H9 (cell line): ENCODE results near the gene ATP11C. TPM values are rescaled to one million over a fixed set of nuclear protein-coding genes. Genes with fewer than 3 reads are reported as not detected.

Source experiments
- DNase-seq: peaks from one replicate; pipeline ENCODE4 v3.0.0-alpha.2; 2017
- H2AFZ ChIP-seq: one replicate; pipeline ENCODE4 v1.6.1; 2013; ENCODE audit warnings: mild to moderate bottlenecking, low read length, control low read depth, moderate library complexity
- H2AK5ac ChIP-seq: 2 replicates; pipeline ENCODE4 v1.6.1; 2013; ENCODE audit warnings: low read length, control low read depth, mixed read lengths; ENCODE audit not compliant: insufficient read length
- H2BK120ac ChIP-seq: one replicate; pipeline ENCODE4 v1.6.1; 2013; ENCODE audit warnings: low read depth, mild to moderate bottlenecking, low read length, control low read depth, inconsistent platforms; ENCODE audit not compliant: poor library complexity, severe bottlenecking
- H2BK12ac ChIP-seq: 2 replicates; pipeline ENCODE4 v1.6.1; 2013; ENCODE audit warnings: low read length, control low read depth, mixed read lengths, low read depth; ENCODE audit not compliant: insufficient read length
- H2BK15ac ChIP-seq: 2 replicates; pipeline ENCODE4 v1.6.1; 2013; ENCODE audit warnings: low read depth, low read length, control low read depth
- H2BK20ac ChIP-seq: one replicate; pipeline ENCODE4 v1.6.1; 2013; ENCODE audit warnings: low read depth, mild to moderate bottlenecking, low read length, control low read depth, inconsistent platforms; ENCODE audit not compliant: poor library complexity, severe bottlenecking
- H2BK5ac ChIP-seq: 2 replicates; pipeline ENCODE4 v1.6.1; 2013; ENCODE audit warnings: low read length, control low read depth, mixed read lengths; ENCODE audit not compliant: insufficient read length
- H3K14ac ChIP-seq: 2 replicates; pipeline ENCODE4 v1.6.1; 2013; ENCODE audit warnings: low read length, control low read depth; ENCODE audit not compliant: insufficient read depth
- H3K18ac ChIP-seq: 2 replicates; pipeline ENCODE4 v1.6.1; 2013; ENCODE audit warnings: low read depth, mild to moderate bottlenecking, mixed read lengths, low read length, control low read depth; ENCODE audit not compliant: insufficient read length
- H3K23ac ChIP-seq: 2 replicates; pipeline ENCODE4 v1.6.1; 2013; ENCODE audit warnings: low read length, control low read depth, mixed read lengths, low read depth; ENCODE audit not compliant: insufficient read length
- H3K23me2 ChIP-seq: 2 replicates; pipeline ENCODE4 v1.6.1; 2013; ENCODE audit warnings: low read depth, mild to moderate bottlenecking, mixed read lengths, low read length, control low read depth; ENCODE audit not compliant: insufficient read length, poor library complexity, severe bottlenecking
- H3K27ac ChIP-seq: 2 replicates; pipeline ENCODE4 v1.5.1; 2013; ENCODE audit warnings: low read length, control low read depth, mixed read lengths, low read depth; ENCODE audit not compliant: insufficient read length
- H3K27me3 ChIP-seq: 2 replicates; pipeline ENCODE4 v1.6.1; 2013; ENCODE audit warnings: low read length, control low read depth, inconsistent platforms; ENCODE audit not compliant: insufficient read depth
- H3K4ac ChIP-seq: 2 replicates; pipeline ENCODE4 v1.6.1; 2013; ENCODE audit warnings: low read depth, mild to moderate bottlenecking, control low read depth, inconsistent platforms, low read length, moderate library complexity
- H3K4me1 ChIP-seq: 2 replicates; pipeline ENCODE4 v1.6.1; 2013; ENCODE audit warnings: low read length, control low read depth, inconsistent platforms; ENCODE audit not compliant: insufficient read depth
- H3K4me2 ChIP-seq: 2 replicates; pipeline ENCODE4 v1.6.1; 2013; ENCODE audit warnings: low read length, control low read depth, mixed read lengths; ENCODE audit not compliant: insufficient read length, insufficient read depth
- H3K56ac ChIP-seq: 2 replicates; pipeline ENCODE4 v1.6.1; 2013; ENCODE audit warnings: low read depth, mild to moderate bottlenecking, mixed read lengths, low read length, control low read depth; ENCODE audit not compliant: insufficient read length
- H3K79me1 ChIP-seq: 2 replicates; pipeline ENCODE4 v1.6.1; 2013; ENCODE audit warnings: low read depth, mild to moderate bottlenecking, moderate library complexity, low read length, control low read depth, inconsistent platforms; ENCODE audit not compliant: insufficient read depth, poor library complexity, severe bottlenecking
- H3K79me2 ChIP-seq: 2 replicates; pipeline ENCODE4 v1.6.1; 2013; ENCODE audit warnings: low read length, control low read depth, inconsistent platforms; ENCODE audit not compliant: insufficient read depth
- H3K9ac ChIP-seq: 2 replicates; pipeline ENCODE4 v1.6.1; 2013; ENCODE audit warnings: low read length, control low read depth, mixed read lengths; ENCODE audit not compliant: insufficient read length; ENCODE audit errors: extremely low read depth
- H3K9me3 ChIP-seq: one replicate; pipeline ENCODE4 v1.6.1; 2013; ENCODE audit warnings: low read depth, low read length, inconsistent platforms; ENCODE audit not compliant: control insufficient read depth
- H3T11ph ChIP-seq: one replicate; pipeline ENCODE4 v1.6.1; 2013; ENCODE audit warnings: mild to moderate bottlenecking, low read length, control low read depth, inconsistent platforms
- H4K20me1 ChIP-seq: one replicate; pipeline ENCODE4 v1.6.1; 2013; ENCODE audit not compliant: control insufficient read depth, insufficient read length, insufficient read depth
- H4K5ac ChIP-seq: 2 replicates; pipeline ENCODE4 v1.6.1; 2013; ENCODE audit warnings: low read depth, mild to moderate bottlenecking, mixed read lengths, low read length, control low read depth; ENCODE audit not compliant: insufficient read length
- H4K8ac ChIP-seq: replicated peaks from 2 replicates; pipeline ENCODE4 v1.6.1; 2013; ENCODE audit warnings: low read length, control low read depth, mixed read lengths, low read depth; ENCODE audit not compliant: insufficient read length
- H4K91ac ChIP-seq: 2 replicates; pipeline ENCODE4 v1.6.1; 2013; ENCODE audit warnings: low read depth, mild to moderate bottlenecking, moderate library complexity, mixed read lengths, low read length, control low read depth; ENCODE audit not compliant: insufficient read length
- H3K27ac Mint-ChIP-seq, 3 experiments: 2 replicates in 2 of 3; 3 replicates in 1 of 3; pipeline ENCODE4 v1.8.0; 2020 to 2021; ENCODE audit warnings: mixed read lengths in 3 of 3, mild to moderate bottlenecking in 1 of 3, moderate library complexity in 1 of 3
- H3K27me3 Mint-ChIP-seq: 2 replicates; pipeline ENCODE4 v1.8.0; 2021; ENCODE audit warnings: low read depth, mild to moderate bottlenecking, moderate library complexity, mixed read lengths
- H3K36me3 Mint-ChIP-seq, 3 experiments: 2 replicates in 2 of 3; 3 replicates in 1 of 3; pipeline ENCODE4 v1.8.0; 2020 to 2021; ENCODE audit warnings: low read depth in 3 of 3, mixed read lengths in 3 of 3; ENCODE audit not compliant: insufficient read depth in 1 of 3
- H3K4me1 Mint-ChIP-seq, 2 experiments: 2 replicates each; pipeline ENCODE4 v1.8.0; 2020; ENCODE audit warnings: mixed read lengths in 2 of 2
- H3K4me3 Mint-ChIP-seq, 2 experiments: 2 replicates in 1 of 2; 3 replicates in 1 of 2; pipeline ENCODE4 v1.8.0; 2020 to 2021; ENCODE audit warnings: mild to moderate bottlenecking in 2 of 2, mixed read lengths in 2 of 2, moderate library complexity in 1 of 2
- H3K9me3 Mint-ChIP-seq, 2 experiments: 2 replicates in 1 of 2; 3 replicates in 1 of 2; pipeline ENCODE4 v1.8.0; 2020; ENCODE audit warnings: mild to moderate bottlenecking in 2 of 2, mixed read lengths in 2 of 2, moderate library complexity in 1 of 2
- CTCF ChIP-seq: fragments of 200-600 bp; sonication (generic); conservative IDR thresholded peaks from 3 replicates; pipeline ENCODE4 v1.8.0; 2021; ENCODE audit warnings: antibody characterized with exemption, mild to moderate bottlenecking
- WGBS: extraction: QIAGEN DNeasy Blood & Tissue Kit; methylation state at CpG from one replicate; pipeline ENCODE4 v1.1.7; 2013; ENCODE audit warnings: missing lambda C conversion rate, low lambda C conversion rate, mixed read lengths; ENCODE audit not compliant: insufficient read length; ENCODE audit errors: extremely low coverage; 5-methylcytosine and 5-hydroxymethylcytosine counted together
- total RNA-seq: library from RNA; stranded (reverse); gene quantifications from 2 replicates; pipeline ENCODE4 v1.2.1, GENCODE V29; 2021

Gene ATP11C
- total RNA-seq, 1 experiment from 2014 or later = 28.4 TPM

- no peaks in the 10 kb centered on the region for H4K20me1 ChIP-seq
- H3K23ac ChIP-seq = no peak overlapping the region
- H3K79me2 ChIP-seq = peaks cover 7% of the 10 kb centered on the region; the same call in 1 of the 2 replicates
- no peak overlapping the region for H3K14ac ChIP-seq
- no peaks in the 10 kb centered on the region for H3K27me3 ChIP-seq
- H2AK5ac ChIP-seq = no peak overlapping the region
- no peaks in the 10 kb centered on the region for H3K23me2 ChIP-seq
- no peak overlapping the region for H2AFZ ChIP-seq
- H3K9me3 Mint-ChIP-seq = peaks cover 0 to 33% of the 10 kb centered on the region in 2 experiments; a peak in 2 of 5 replicates
- H3K27ac Mint-ChIP-seq = no peak overlapping the region; a peak in 1 of 7 replicates
- H3K27me3 Mint-ChIP-seq = no peaks in the 10 kb centered on the region
- no peak overlapping the region for H4K8ac ChIP-seq
- H4K5ac ChIP-seq = no peak overlapping the region
- no peak overlapping the region for H3K18ac ChIP-seq
- no peak overlapping the region for H3K4me3 Mint-ChIP-seq
- no peak overlapping the region for H3K9ac ChIP-seq
- H3K79me1 ChIP-seq = no peaks in the 10 kb centered on the region
- H2BK15ac ChIP-seq = no peak overlapping the region
- no peak for DNase-seq
- no peak overlapping the region for H3K4me2 ChIP-seq
- H2BK20ac ChIP-seq = no peak overlapping the region
- no peak overlapping the region for H3K56ac ChIP-seq
- H2BK12ac ChIP-seq = no peak overlapping the region
- H3K4me1 ChIP-seq = peaks cover 6% of the 10 kb centered on the region; the same call in 1 of the 2 replicates
- no peak overlapping the region for H2BK5ac ChIP-seq
- no peak overlapping the region for H3T11ph ChIP-seq
- H3K9me3 ChIP-seq = no peaks in the 10 kb centered on the region
- H3K36me3 Mint-ChIP-seq = no peaks in the 10 kb centered on the region; a peak in 2 of 7 replicates
- H3K4ac ChIP-seq = no peak overlapping the region
- no CpG with 5 or more reads among the region's 3 CpGs for WGBS
- no peak overlapping the region for H4K91ac ChIP-seq
- H3K4me1 Mint-ChIP-seq = peaks cover 10 to 13% of the 10 kb centered on the region in 2 experiments
- no peak overlapping the region for H2BK120ac ChIP-seq
- TF ChIP-seq CTCF = no peak
- H3K27ac ChIP-seq = no peak overlapping the region
Measured at GRCh38 chrX:139905051-139905450, 27.8 kb downstream of the ATP11C start.
